ENCODE measurements around the gene NEK11.

GRCh38 chr3:131028844-131029243, 2.2 kb downstream of the NEK11 start:
- TF ChIP-seq, protein P1, sequence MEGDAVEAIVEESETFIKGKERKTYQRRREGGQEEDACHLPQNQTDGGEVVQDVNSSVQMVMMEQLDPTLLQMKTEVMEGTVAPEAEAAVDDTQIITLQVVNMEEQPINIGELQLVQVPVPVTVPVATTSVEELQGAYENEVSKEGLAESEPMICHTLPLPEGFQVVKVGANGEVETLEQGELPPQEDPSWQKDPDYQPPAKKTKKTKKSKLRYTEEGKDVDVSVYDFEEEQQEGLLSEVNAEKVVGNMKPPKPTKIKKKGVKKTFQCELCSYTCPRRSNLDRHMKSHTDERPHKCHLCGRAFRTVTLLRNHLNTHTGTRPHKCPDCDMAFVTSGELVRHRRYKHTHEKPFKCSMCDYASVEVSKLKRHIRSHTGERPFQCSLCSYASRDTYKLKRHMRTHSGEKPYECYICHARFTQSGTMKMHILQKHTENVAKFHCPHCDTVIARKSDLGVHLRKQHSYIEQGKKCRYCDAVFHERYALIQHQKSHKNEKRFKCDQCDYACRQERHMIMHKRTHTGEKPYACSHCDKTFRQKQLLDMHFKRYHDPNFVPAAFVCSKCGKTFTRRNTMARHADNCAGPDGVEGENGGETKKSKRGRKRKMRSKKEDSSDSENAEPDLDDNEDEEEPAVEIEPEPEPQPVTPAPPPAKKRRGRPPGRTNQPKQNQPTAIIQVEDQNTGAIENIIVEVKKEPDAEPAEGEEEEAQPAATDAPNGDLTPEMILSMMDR (IDR thresholded peaks at IDR 0.05), result no peak
- no peak for TF ChIP-seq POLR2A (IDR thresholded peaks at IDR 0.05)

Measured in thyroid gland (tissue), 4 donors.